Loucy (cell line): ENCODE data around the gene MOCS3.
"Not testable (repeated sequence)": the region's sequence is repeated elsewhere in the genome, so short reads cannot be mapped to it uniquely, and the experiment has no call there.

Experiments used
- H2AFZ ChIP-seq: fragments of 200-600 bp; sonication (generic); 2 replicates; pipeline ENCODE4 v1.6.0; 2016; ENCODE audit warnings: antibody characterized with exemption, mild to moderate bottlenecking, low read length, moderate library complexity
- H3F3A ChIP-seq: fragments of 200-600 bp; 2 replicates; pipeline ENCODE4 v1.6.0; 2016; ENCODE audit warnings: antibody characterized with exemption, low read depth, mild to moderate bottlenecking
- H3K27me3 ChIP-seq: fragments of 200-600 bp; sonication (generic); 2 replicates; pipeline ENCODE4 v1.6.1; 2014; ENCODE audit warnings: low read length, mild to moderate bottlenecking; ENCODE audit not compliant: insufficient read depth, poor library complexity, severe bottlenecking
- H3K36me3 ChIP-seq: fragments of 200-600 bp; sonication (generic); 2 replicates; pipeline ENCODE4 v1.6.1; 2016; ENCODE audit warnings: low read length; ENCODE audit not compliant: insufficient read depth
- H3K4me1 ChIP-seq: fragments of 200-600 bp; sonication (generic); 2 replicates; pipeline ENCODE4 v1.5.1; 2014; ENCODE audit warnings: low read length, mild to moderate bottlenecking; ENCODE audit not compliant: insufficient read depth, poor library complexity, severe bottlenecking
- H3K4me2 ChIP-seq: fragments of 200-600 bp; sonication (generic); 2 replicates; pipeline ENCODE4 v1.6.0; 2014; ENCODE audit warnings: antibody characterized with exemption, low read length, low read depth, mild to moderate bottlenecking; ENCODE audit not compliant: poor library complexity, severe bottlenecking
- H3K4me3 ChIP-seq: fragments of 200-600 bp; sonication (generic); 2 replicates; pipeline ENCODE4 v1.5.1; 2014; ENCODE audit warnings: low read length, mild to moderate bottlenecking, mixed read lengths; ENCODE audit not compliant: poor library complexity, severe bottlenecking
- H3K79me2 ChIP-seq: fragments of 200-600 bp; sonication (generic); 2 replicates; pipeline ENCODE4 v1.6.1; 2014; ENCODE audit warnings: low read length; ENCODE audit not compliant: insufficient read depth
- H3K9ac ChIP-seq: fragments of 200-600 bp; sonication (generic); 2 replicates; pipeline ENCODE4 v1.6.0; 2014; ENCODE audit warnings: mild to moderate bottlenecking, low read depth, low read length, moderate library complexity; ENCODE audit not compliant: poor library complexity, severe bottlenecking
- H3K9me2 ChIP-seq: fragments of 200-600 bp; sonication (generic); replicated peaks from 2 replicates; pipeline ENCODE4 v1.6.1; 2016; ENCODE audit warnings: low read depth, low read length, mixed read lengths
- H3K9me3 ChIP-seq: fragments of 200-600 bp; sonication (generic); 2 replicates; pipeline ENCODE4 v1.6.1; 2014; ENCODE audit warnings: mild to moderate bottlenecking, antibody characterized with exemption, low read length, low read depth; ENCODE audit not compliant: insufficient read depth
- H4K20me1 ChIP-seq: fragments of 200-600 bp; sonication (generic); 2 replicates; pipeline ENCODE4 v1.6.0; 2014; ENCODE audit warnings: antibody characterized with exemption, low read length, mild to moderate bottlenecking; ENCODE audit not compliant: insufficient read depth, poor library complexity, severe bottlenecking
- CTCF ChIP-seq: fragments of 200-600 bp; sonication (generic); conservative IDR thresholded peaks from 2 replicates; pipeline ENCODE4 v1.5.1; 2014; ENCODE audit warnings: mild to moderate bottlenecking, antibody characterized with exemption, low read length
- EZH2phosphoT487 ChIP-seq: fragments of 200-600 bp; IDR thresholded peaks from 2 replicates; pipeline ENCODE4 v1.6.1; 2018; ENCODE audit warnings: antibody characterized with exemption, mild to moderate bottlenecking, moderate library complexity, borderline replicate concordance

MOCS3 gene

GRCh38 chr20:50975701-50976330 lies 17.2 kb downstream of the MOCS3 start:
- no peaks in the 10 kb centered on the region for H3K9me2 ChIP-seq
- H3K9ac ChIP-seq, result no peak overlapping the region
- no peaks in the 10 kb centered on the region for H3K36me3 ChIP-seq
- H3K9me3 ChIP-seq, result no peaks in the 10 kb centered on the region
- H3K4me2 ChIP-seq, result no peak overlapping the region
- no peaks in the 10 kb centered on the region for H3K4me1 ChIP-seq
- H3K4me3 ChIP-seq, result no peak overlapping the region
- H4K20me1 ChIP-seq, result no peaks in the 10 kb centered on the region
- no peaks in the 10 kb centered on the region for H3F3A ChIP-seq
- H2AFZ ChIP-seq, result no peak overlapping the region
- no peaks in the 10 kb centered on the region for H3K27me3 ChIP-seq
- no peaks in the 10 kb centered on the region for H3K79me2 ChIP-seq
- TF ChIP-seq CTCF, result no peak
- TF ChIP-seq EZH2phosphoT487, result no peak

GRCh38 chr20:50977066-50978021 lies 18.7 kb downstream of the MOCS3 start:
- Histone ChIP-seq H3K9me3 (no peaks in the 10 kb centered on the region), H3K79me2 (no peaks in the 10 kb centered on the region), H4K20me1 (no peaks in the 10 kb centered on the region), H3K4me3 (no peak overlapping the region), H2AFZ (0 out of 2 replicates have a peak overlapping the region, but pooled peaks have one; percentile 36), H3K4me1 (no peaks in the 10 kb centered on the region), H3F3A (no peaks in the 10 kb centered on the region), H3K36me3 (no peaks in the 10 kb centered on the region), H3K4me2 (no peak overlapping the region), H3K9ac (no peak overlapping the region), H3K27me3 (no peaks in the 10 kb centered on the region), H3K9me2 (no peaks in the 10 kb centered on the region)
- TF ChIP-seq EZH2phosphoT487, result no peak
- no peak for TF ChIP-seq CTCF

DNA sequence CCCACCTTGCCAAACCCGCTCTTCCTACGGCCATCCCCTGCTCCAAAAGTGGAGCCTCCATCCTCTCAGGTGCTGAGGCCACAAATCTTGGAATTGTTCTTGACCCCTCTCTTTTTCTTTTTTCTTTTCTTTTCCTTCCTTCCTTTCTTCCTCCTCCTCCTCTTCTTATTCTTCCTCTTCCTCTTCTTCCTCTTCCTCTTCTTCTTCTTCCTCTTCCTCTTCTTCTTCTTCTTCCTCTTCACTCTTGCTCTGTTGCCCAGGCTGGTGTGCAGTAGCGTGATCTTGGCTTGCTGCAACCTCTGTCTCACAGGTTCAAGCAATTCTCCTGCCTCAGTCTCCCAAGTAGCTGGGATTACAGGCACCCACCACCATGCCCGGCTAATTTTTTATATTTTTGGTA lies 19.9 kb downstream of the MOCS3 start:
- H3K4me1 ChIP-seq, H3K9me2 ChIP-seq, H3K9ac ChIP-seq, H3K79me2 ChIP-seq, H2AFZ ChIP-seq, H3K4me2 ChIP-seq, H3F3A ChIP-seq, H4K20me1 ChIP-seq, H3K27me3 ChIP-seq, H3K9me3 ChIP-seq, H3K36me3 ChIP-seq, H3K4me3 ChIP-seq: not testable (repeated sequence)
